ENCODE measurements around the gene LRBA.

DNA sequence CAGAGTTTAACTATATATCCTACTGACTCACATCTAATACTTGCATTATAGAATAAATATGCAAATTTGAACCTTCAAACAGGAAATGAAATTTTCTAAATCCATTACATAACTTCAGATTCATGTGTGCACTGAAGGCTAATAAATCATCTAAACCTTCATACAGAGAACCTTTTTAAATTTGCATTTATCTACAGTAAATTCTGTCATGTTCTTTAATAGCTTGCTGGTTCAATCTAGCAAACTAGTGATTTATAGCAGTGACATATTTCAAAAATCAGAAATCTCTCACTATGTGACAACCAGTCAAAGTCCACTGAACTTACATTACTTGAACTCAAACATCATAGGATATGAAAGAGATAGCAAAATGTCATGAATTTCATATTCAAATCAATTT, 65.1 kb downstream of the LRBA start:
- TF ChIP-seq POLR2A (IDR thresholded peaks at IDR 0.05) (no peak), POLR2AphosphoS5 (IDR thresholded peaks at IDR 0.05) (no peak)
- TF ChIP-seq, protein P1, sequence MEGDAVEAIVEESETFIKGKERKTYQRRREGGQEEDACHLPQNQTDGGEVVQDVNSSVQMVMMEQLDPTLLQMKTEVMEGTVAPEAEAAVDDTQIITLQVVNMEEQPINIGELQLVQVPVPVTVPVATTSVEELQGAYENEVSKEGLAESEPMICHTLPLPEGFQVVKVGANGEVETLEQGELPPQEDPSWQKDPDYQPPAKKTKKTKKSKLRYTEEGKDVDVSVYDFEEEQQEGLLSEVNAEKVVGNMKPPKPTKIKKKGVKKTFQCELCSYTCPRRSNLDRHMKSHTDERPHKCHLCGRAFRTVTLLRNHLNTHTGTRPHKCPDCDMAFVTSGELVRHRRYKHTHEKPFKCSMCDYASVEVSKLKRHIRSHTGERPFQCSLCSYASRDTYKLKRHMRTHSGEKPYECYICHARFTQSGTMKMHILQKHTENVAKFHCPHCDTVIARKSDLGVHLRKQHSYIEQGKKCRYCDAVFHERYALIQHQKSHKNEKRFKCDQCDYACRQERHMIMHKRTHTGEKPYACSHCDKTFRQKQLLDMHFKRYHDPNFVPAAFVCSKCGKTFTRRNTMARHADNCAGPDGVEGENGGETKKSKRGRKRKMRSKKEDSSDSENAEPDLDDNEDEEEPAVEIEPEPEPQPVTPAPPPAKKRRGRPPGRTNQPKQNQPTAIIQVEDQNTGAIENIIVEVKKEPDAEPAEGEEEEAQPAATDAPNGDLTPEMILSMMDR (IDR thresholded peaks at IDR 0.05) = no peak

Measured in stomach (tissue), 4 donors.